GM12874 (cell line): Measurements from ENCODE around the gene TBC1D22B.
A peak's percentile ranks its signal among the peaks of the same experiment; 100 is the strongest.

Experiments
- CTCF ChIP-seq: IDR thresholded peaks from 2 replicates; pipeline ENCODE4 v1.5.1; 2011; ENCODE audit warnings: low read depth, mild to moderate bottlenecking, control low read depth, low read length, moderate library complexity; ENCODE audit not compliant: insufficient read depth

TBC1D22B gene

DNA sequence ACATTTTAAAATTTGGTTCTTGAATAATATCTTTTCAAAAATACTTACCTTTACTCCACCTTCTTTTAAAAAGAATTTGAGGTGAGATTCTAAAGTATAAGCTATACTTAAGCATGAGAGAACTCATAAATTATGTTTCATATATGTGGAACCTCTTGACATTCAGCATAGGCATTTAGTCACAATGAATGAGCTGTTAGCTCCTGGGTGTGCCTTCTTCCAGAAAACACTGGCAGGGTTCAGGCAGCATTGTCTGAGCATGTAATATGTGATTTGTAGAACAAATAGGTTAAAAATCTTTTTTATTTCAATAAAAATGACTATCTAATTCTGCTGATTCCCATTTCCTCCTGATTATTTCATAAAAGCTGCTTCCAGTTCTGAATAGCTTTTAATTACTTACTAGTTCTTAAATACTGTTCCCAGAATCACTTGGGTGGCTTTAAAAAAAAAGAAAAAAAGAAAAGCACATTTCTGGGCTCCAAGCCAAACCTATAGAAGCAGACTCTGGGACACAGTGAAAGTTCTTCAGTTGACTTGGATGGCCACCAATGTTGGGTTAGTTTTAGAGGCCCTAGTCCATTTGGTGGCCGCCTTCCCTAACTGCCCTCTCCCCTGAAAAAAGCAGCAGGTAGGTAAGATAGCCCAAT is 116.4 kb downstream of the TBC1D22B start:
- no peak for TF ChIP-seq CTCF

DNA sequence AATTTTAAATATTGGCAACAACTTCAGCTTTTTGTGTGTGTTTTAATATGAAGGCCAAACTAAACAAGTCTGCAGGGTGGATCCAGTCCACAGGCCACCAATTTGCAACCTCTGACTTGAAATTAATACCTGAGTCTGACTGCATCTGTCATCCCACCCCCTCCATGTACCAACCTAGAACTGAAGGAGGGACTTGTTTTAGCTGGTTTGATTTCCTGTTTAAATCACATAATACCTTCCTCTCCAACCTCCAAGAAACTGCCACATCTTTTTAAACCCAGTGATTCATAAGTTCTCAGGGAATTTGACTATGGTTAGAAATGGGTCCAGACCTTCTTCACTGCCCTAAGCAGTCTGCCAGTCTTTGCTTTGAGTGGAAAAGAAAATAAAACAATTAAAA is 117.8 kb downstream of the TBC1D22B start:
- TF ChIP-seq CTCF: no peak

- TF ChIP-seq CTCF: no peak
These were observed 118.6 kb downstream of the TBC1D22B start for GRCh38 chr6:37376078-37376743.

- peak; percentile 62 for TF ChIP-seq CTCF
These were observed 124.0 kb downstream of the TBC1D22B start for GRCh38 chr6:37381579-37381978.
